HG02973 (cell line): ENCODE data around the gene KCNF1.
"Not testable (repeated sequence)": the region's sequence is repeated elsewhere in the genome, so short reads cannot be mapped to it uniquely, and the experiment has no call there.

Experiments used
- ATAC-seq: cut with Tn5 transposase; IDR thresholded peaks from one replicate; pipeline ENCODE4 v1.9.1; 2021; ENCODE audit warnings: moderate library complexity; ENCODE audit not compliant: unreplicated experiment

Gene KCNF1

GRCh38 chr2:10935953-10936942, 24.5 kb downstream of the KCNF1 start:
- no peak for ATAC-seq

GRCh38 chr2:10939058-10939457, 27.3 kb downstream of the KCNF1 start:
- ATAC-seq, result no peak

- ATAC-seq, result no peak
Measured at GRCh38 chr2:10940596-10940995, 28.9 kb downstream of the KCNF1 start.

GRCh38 chr2:10941383-10941782, 29.6 kb downstream of the KCNF1 start:
- ATAC-seq, result no peak

- no peak for ATAC-seq
Measured at GRCh38 chr2:10944799-10945198, 33.1 kb downstream of the KCNF1 start.

- no peak for ATAC-seq
Measured at GRCh38 chr2:10946394-10946793, 34.7 kb downstream of the KCNF1 start.

GRCh38 chr2:10947005-10947440, 35.3 kb downstream of the KCNF1 start:
- ATAC-seq, result no peak

- ATAC-seq, result no peak
Measured at GRCh38 chr2:10947446-10948187, 35.9 kb downstream of the KCNF1 start.

GRCh38 chr2:10948188-10948564, 36.4 kb downstream of the KCNF1 start:
- no peak for ATAC-seq

- ATAC-seq, result no peak
Measured at GRCh38 chr2:10948606-10949230, 37.0 kb downstream of the KCNF1 start.

GRCh38 chr2:10949835-10950234, 38.1 kb downstream of the KCNF1 start:
- ATAC-seq, result no peak

- ATAC-seq, result no peak
Measured at GRCh38 chr2:10951558-10952414, 40.1 kb downstream of the KCNF1 start.

- ATAC-seq, result no peak
Measured at GRCh38 chr2:10954416-10954815, 42.7 kb downstream of the KCNF1 start.

- ATAC-seq, result no peak
Measured at GRCh38 chr2:10954856-10955818, 43.4 kb downstream of the KCNF1 start.

- no peak for ATAC-seq
Measured at GRCh38 chr2:10956006-10956790, 44.5 kb downstream of the KCNF1 start.

GRCh38 chr2:10957391-10957790, 45.7 kb downstream of the KCNF1 start:
- ATAC-seq, result no peak

GRCh38 chr2:10958452-10958851, 46.7 kb downstream of the KCNF1 start:
- not testable (repeated sequence) for ATAC-seq

GRCh38 chr2:10960606-10961489, 49.1 kb downstream of the KCNF1 start:
- ATAC-seq, result no peak
